Caco-2 (cell line): Measurements from ENCODE around the gene CDK17. TPM values are rescaled to one million over a fixed set of nuclear protein-coding genes. Genes with fewer than 3 reads are reported as not detected.

ENCODE experiments used
- BruUV-seq: library from RNA; stranded (reverse); fragments of 400-500 nt; replicated peaks from 2 replicates; lab custom pipeline; 2021; lab: Mats Ljungman, UMichigan
- CTCF ChIA-PET: fragments of 300-600 bp; sonication (Branson Sonifier 250); formaldehyde crosslinking; loops from one replicate; lab custom pipeline; 2022; ENCODE audit warnings: antibody characterized with exemption; lab: Charles Lee
- POLR2A ChIA-PET: fragments of 300-600 bp; sonication (Branson Sonifier 250); formaldehyde crosslinking; loops from one replicate; lab custom pipeline; 2022; ENCODE audit warnings: antibody characterized with exemption; lab: Charles Lee
- DNase-seq, 2 experiments: peaks; one replicate each; pipeline versions ENCODE4 v3.0.0 to v3.0.0-alpha.2; 2020 to 2022
- H3K27me3 ChIP-seq: replicated peaks from 2 replicates; pipeline ENCODE4 v1.6.0; 2011; ENCODE audit warnings: low read length; ENCODE audit not compliant: control insufficient read depth, insufficient read depth
- H3K36me3 ChIP-seq: 2 replicates; pipeline ENCODE4 v1.5.1; 2011; ENCODE audit warnings: low read length; ENCODE audit not compliant: control insufficient read depth, insufficient read depth
- H3K4me1 ChIP-seq: fragments of 250-450 bp; sonication (Bioruptor Pico); 2 replicates; pipeline ENCODE4 v1.5.1; 2020; ENCODE audit warnings: mild to moderate bottlenecking
- H3K4me3 ChIP-seq: 2 replicates; pipeline ENCODE4 v1.5.1; 2011; ENCODE audit warnings: low read depth, mild to moderate bottlenecking, control low read depth, low read length
- H3K9me3 ChIP-seq: fragments of 250-450 bp; sonication (Bioruptor Pico); 2 replicates; pipeline ENCODE4 v1.5.1; 2020; ENCODE audit warnings: mild to moderate bottlenecking, moderate library complexity
- H3K27ac Mint-ChIP-seq: one replicate; pipeline ENCODE4 v1.8.0; 2022; ENCODE audit warnings: mixed read lengths; ENCODE audit not compliant: unreplicated experiment
- H3K27me3 Mint-ChIP-seq: one replicate; pipeline ENCODE4 v1.8.0; 2022; ENCODE audit warnings: mixed read lengths; ENCODE audit not compliant: insufficient read depth, unreplicated experiment
- H3K36me3 Mint-ChIP-seq: one replicate; pipeline ENCODE4 v1.8.0; 2022; ENCODE audit warnings: mild to moderate bottlenecking, mixed read lengths; ENCODE audit not compliant: insufficient read depth, unreplicated experiment
- H3K4me1 Mint-ChIP-seq: one replicate; pipeline ENCODE4 v1.8.0; 2022; ENCODE audit warnings: low read depth, mixed read lengths; ENCODE audit not compliant: unreplicated experiment
- H3K4me3 Mint-ChIP-seq: one replicate; pipeline ENCODE4 v1.8.0; 2022; ENCODE audit warnings: mild to moderate bottlenecking, moderate library complexity, mixed read lengths; ENCODE audit not compliant: unreplicated experiment
- H3K9me3 Mint-ChIP-seq: one replicate; pipeline ENCODE4 v1.8.0; 2022; ENCODE audit warnings: mixed read lengths; ENCODE audit not compliant: unreplicated experiment
- CTCF ChIP-seq, 2 experiments: fragments of 200-600 bp in 1 of 2; IDR thresholded peaks; 1 replicate in 1 of 2; 2 replicates in 1 of 2; pipeline versions ENCODE4 v1.5.1 to v1.8.0; 2011 to 2022; ENCODE audit warnings: antibody characterized with exemption in 1 of 2, control low read depth in 1 of 2, inconsistent platforms in 1 of 2, low read depth in 1 of 2, low read length in 1 of 2, mild to moderate bottlenecking in 1 of 2, moderate library complexity in 1 of 2; ENCODE audit not compliant: insufficient read depth in 1 of 2, severe bottlenecking in 1 of 2, unreplicated experiment in 1 of 2
- intact Hi-C: fragments of 100-400 bp; cut with micrococcal nuclease; formaldehyde crosslinking; loops from one replicate; pipeline ENCODE4 v1.10.0; 2022; ENCODE audit not compliant: unreplicated experiment
- total RNA-seq: library from RNA; stranded (reverse); gene quantifications from 2 replicates; pipeline ENCODE4 v1.2.3, GENCODE V29; 2022

Gene CDK17
- total RNA-seq, 1 experiment from 2014 or later = 11.7 TPM

- Mint-ChIP-seq H3K36me3 (no peaks in the 10 kb centered on the region), H3K27ac (no peak overlapping the region), H3K4me1 (no peaks in the 10 kb centered on the region), H3K9me3 (peaks cover 9% of the 10 kb centered on the region), H3K4me3 (no peak overlapping the region), H3K27me3 (no peaks in the 10 kb centered on the region)
- H3K4me3 ChIP-seq = no peak overlapping the region
- no peaks in the 10 kb centered on the region for H3K4me1 ChIP-seq
- TF ChIP-seq CTCF (IDR thresholded peaks at IDR 0.05; ENCODE audit: insufficient read depth in 1 of 2, low read depth in 1 of 2, low read length in 1 of 2, severe bottlenecking in 1 of 2, unreplicated experiment in 1 of 2) = no peak
- intact Hi-C loops = no loop called here
- CTCF ChIA-PET = interaction anchor here (0.7 kb wide), 1 partner anchor 161 kb away, joined by 7 read pairs; no protein-coding TSS in a partner anchor
- POLR2A ChIA-PET = no interaction called here
- no peak for DNase-seq
- no TSS peak for BruUV-seq
- no peaks in the 10 kb centered on the region for H3K9me3 ChIP-seq
- H3K36me3 ChIP-seq = no peaks in the 10 kb centered on the region
- no peaks in the 10 kb centered on the region for H3K27me3 ChIP-seq
These were observed 24.2 kb downstream of the CDK17 start for GRCh38 chr12:96375841-96376604.

- Histone ChIP-seq H3K4me3 (no peak overlapping the region), H3K36me3 (no peaks in the 10 kb centered on the region), H3K4me1 (no peaks in the 10 kb centered on the region), H3K27me3 (no peaks in the 10 kb centered on the region), H3K9me3 (no peaks in the 10 kb centered on the region)
- H3K36me3 Mint-ChIP-seq = no peaks in the 10 kb centered on the region
- POLR2A ChIA-PET = no interaction called here
- H3K4me3 Mint-ChIP-seq = no peak overlapping the region
- no peak for DNase-seq
- intact Hi-C loops = no loop called here
- H3K4me1 Mint-ChIP-seq = no peaks in the 10 kb centered on the region
- TF ChIP-seq CTCF (IDR thresholded peaks at IDR 0.05; ENCODE audit: insufficient read depth in 1 of 2, low read depth in 1 of 2, low read length in 1 of 2, severe bottlenecking in 1 of 2, unreplicated experiment in 1 of 2) = no peak
- CTCF ChIA-PET = interaction anchor here (0.7 kb wide), 1 partner anchor 160 kb away, joined by 7 read pairs; no protein-coding TSS in a partner anchor
- no TSS peak for BruUV-seq
- peaks cover 9% of the 10 kb centered on the region for H3K9me3 Mint-ChIP-seq
- H3K27me3 Mint-ChIP-seq = no peaks in the 10 kb centered on the region
- H3K27ac Mint-ChIP-seq = no peak overlapping the region
These were observed 25.1 kb downstream of the CDK17 start for GRCh38 chr12:96375170-96375569.

GRCh38 chr12:96371790-96372699, 28.2 kb downstream of the CDK17 start:
- Mint-ChIP-seq H3K36me3 (no peaks in the 10 kb centered on the region), H3K9me3 (no peaks in the 10 kb centered on the region), H3K4me1 (no peaks in the 10 kb centered on the region), H3K27ac (no peak overlapping the region), H3K4me3 (no peak overlapping the region), H3K27me3 (no peaks in the 10 kb centered on the region)
- DNase-seq = no peak
- Histone ChIP-seq H3K27me3 (no peaks in the 10 kb centered on the region), H3K36me3 (no peaks in the 10 kb centered on the region), H3K4me3 (no peak overlapping the region), H3K9me3 (no peaks in the 10 kb centered on the region), H3K4me1 (no peaks in the 10 kb centered on the region)
- no TSS peak for BruUV-seq
- CTCF ChIA-PET = no interaction called here
- intact Hi-C loops = no loop called here
- no peak for TF ChIP-seq CTCF (IDR thresholded peaks at IDR 0.05; ENCODE audit: insufficient read depth in 1 of 2, low read depth in 1 of 2, low read length in 1 of 2, severe bottlenecking in 1 of 2, unreplicated experiment in 1 of 2)
- POLR2A ChIA-PET = no interaction called here
